ENCODE results near the gene LCN9.
"Not testable (repeated sequence)": the region's sequence is repeated elsewhere in the genome, so short reads cannot be mapped to it uniquely, and the experiment has no call there.

Gene LCN9

GRCh38 chr9:135665795-135666189 is 2.7 kb downstream of the LCN9 start:
- H3K36me3 ChIP-seq = no peaks in the 10 kb centered on the region
- H3K4me3 ChIP-seq (ENCODE audit: low read depth, low read length) = no peak overlapping the region
- H3K27me3 ChIP-seq (ENCODE audit: insufficient read depth, low read depth, severe bottlenecking) = no peaks in the 10 kb centered on the region
- DNase-seq = no peak
- H3K9me3 ChIP-seq (ENCODE audit: severe bottlenecking) = no peaks in the 10 kb centered on the region
- H3K27ac ChIP-seq = no peak overlapping the region
- TF ChIP-seq, protein P1, sequence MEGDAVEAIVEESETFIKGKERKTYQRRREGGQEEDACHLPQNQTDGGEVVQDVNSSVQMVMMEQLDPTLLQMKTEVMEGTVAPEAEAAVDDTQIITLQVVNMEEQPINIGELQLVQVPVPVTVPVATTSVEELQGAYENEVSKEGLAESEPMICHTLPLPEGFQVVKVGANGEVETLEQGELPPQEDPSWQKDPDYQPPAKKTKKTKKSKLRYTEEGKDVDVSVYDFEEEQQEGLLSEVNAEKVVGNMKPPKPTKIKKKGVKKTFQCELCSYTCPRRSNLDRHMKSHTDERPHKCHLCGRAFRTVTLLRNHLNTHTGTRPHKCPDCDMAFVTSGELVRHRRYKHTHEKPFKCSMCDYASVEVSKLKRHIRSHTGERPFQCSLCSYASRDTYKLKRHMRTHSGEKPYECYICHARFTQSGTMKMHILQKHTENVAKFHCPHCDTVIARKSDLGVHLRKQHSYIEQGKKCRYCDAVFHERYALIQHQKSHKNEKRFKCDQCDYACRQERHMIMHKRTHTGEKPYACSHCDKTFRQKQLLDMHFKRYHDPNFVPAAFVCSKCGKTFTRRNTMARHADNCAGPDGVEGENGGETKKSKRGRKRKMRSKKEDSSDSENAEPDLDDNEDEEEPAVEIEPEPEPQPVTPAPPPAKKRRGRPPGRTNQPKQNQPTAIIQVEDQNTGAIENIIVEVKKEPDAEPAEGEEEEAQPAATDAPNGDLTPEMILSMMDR (IDR thresholded peaks at IDR 0.05; ENCODE audit: low read depth, low read length) = no peak

DNA sequence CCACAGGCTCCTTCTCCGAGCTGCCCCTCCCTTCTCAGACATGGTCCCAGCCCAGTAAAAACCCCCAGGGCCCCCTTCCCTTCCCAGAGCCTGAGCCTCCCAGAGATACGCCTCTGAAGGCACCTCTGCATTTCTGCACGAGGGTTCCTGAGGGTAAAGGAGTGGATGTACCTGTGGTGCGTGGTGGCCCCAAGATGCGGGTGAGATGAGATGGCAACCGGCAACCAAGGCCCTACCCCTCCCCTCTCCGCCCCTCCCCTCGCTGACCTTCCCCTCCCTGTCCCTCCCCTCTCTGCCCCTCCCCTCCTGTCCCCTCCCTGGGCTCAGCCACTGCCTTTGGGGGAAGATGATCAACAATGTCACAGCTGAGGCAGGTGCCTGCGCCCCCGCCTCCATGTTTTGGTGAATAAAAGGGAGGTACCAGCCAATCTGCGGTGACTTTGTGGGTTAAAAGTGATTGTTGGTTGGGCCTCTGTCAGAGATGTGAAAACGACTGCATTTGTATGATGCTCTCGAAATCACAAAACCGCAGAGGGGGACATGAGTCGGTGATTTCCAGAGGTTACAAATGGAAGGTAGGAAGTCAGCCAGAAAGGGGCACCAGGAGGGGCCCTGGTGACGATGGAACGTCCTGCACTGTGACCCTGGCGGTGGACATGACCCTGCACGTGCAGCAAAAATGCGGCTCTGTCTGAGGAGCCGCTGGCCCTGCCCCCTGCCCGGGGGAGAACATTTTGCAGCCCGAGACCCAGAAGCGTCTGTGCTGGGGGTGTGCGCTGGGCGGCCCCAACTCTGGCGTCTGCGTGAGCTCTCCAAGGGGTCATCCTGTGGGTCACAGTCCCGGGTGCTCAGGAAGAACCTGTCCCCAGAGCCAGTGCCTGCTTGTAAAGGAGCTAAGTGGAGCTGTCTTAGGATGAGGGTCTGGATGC is 3.7 kb downstream of the LCN9 start:
- no peaks in the 10 kb centered on the region for H3K9me3 ChIP-seq (ENCODE audit: severe bottlenecking)
- H3K27me3 ChIP-seq (ENCODE audit: insufficient read depth, low read depth, severe bottlenecking) = no peaks in the 10 kb centered on the region
- TF ChIP-seq, protein P1 (IDR thresholded peaks at IDR 0.05; ENCODE audit: low read depth, low read length) = no peak
- no peak overlapping the region for H3K27ac ChIP-seq
- H3K36me3 ChIP-seq = no peaks in the 10 kb centered on the region
- no peak overlapping the region for H3K4me3 ChIP-seq (ENCODE audit: low read depth, low read length)
- DNase-seq = no peak

GRCh38 chr9:135667463-135668001 is 4.4 kb downstream of the LCN9 start:
- no peaks in the 10 kb centered on the region for H3K36me3 ChIP-seq
- DNase-seq = no peak
- H3K9me3 ChIP-seq (ENCODE audit: severe bottlenecking) = no peaks in the 10 kb centered on the region
- TF ChIP-seq, protein P1 (IDR thresholded peaks at IDR 0.05; ENCODE audit: low read depth, low read length) = no peak
- no peak overlapping the region for H3K27ac ChIP-seq
- H3K4me3 ChIP-seq (ENCODE audit: low read depth, low read length) = no peak overlapping the region
- H3K27me3 ChIP-seq (ENCODE audit: insufficient read depth, low read depth, severe bottlenecking) = no peaks in the 10 kb centered on the region

DNA sequence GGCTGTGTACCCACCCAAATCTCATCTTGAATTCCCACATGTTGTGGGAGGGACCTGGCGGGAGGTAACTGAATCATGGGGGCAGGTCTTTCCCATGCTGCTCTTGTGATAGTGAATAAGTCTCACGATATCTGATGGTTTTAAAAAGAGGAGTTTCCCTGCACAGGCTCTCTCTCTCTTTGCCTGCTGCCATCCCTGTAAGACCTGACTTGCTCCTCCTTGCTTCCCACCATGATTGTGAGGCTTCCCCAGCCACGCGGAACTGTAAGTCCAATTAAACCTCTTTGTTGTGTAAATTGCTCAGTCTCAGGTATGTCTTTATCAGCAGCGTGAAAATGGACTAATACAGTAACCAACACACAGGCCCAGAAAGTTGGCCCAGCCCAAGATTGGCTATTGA is 5.9 kb downstream of the LCN9 start:
- H3K9me3 ChIP-seq (ENCODE audit: severe bottlenecking); DNase-seq; H3K36me3 ChIP-seq; H3K27me3 ChIP-seq (ENCODE audit: insufficient read depth, low read depth, severe bottlenecking); H3K4me3 ChIP-seq (ENCODE audit: low read depth, low read length); H3K27ac ChIP-seq: not testable (repeated sequence)

DNA sequence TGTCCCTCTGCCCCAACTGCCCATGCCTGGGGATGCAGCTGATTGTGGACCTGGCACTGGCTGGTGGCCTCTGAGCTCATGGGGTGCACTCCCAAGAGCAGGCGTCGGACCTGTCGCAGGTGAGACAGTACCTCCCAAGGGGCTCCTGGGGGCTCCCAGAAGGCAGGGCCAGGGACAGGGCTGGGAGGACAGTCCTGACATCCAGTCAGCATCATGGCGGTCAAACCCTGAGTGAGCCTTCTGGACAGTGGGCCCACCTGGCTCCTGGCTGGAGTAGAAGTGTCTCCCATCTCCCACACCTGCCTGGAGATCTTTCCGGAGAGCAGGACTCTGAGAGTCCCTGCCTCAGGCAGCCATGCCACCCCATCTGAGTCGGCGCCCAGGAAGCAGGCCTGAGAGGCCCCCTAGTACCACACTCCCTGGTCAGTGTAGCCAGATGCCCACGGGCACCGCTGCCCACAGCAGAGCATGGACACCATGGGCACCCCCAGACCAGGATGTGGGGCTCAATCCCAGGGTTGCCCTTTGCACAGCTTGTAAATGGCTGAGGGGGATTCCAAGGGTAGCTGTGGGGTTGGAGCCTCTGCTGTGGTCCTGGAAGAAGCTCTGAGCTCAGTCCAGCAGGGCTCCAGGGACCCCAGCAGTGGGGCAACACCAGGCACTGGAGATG is 6.6 kb downstream of the LCN9 start:
- TF ChIP-seq, protein P1 (IDR thresholded peaks at IDR 0.05; ENCODE audit: low read depth, low read length) = no peak
- Histone ChIP-seq H3K9me3 (ENCODE audit: severe bottlenecking) (no peaks in the 10 kb centered on the region), H3K27ac (no peak overlapping the region), H3K27me3 (ENCODE audit: insufficient read depth, low read depth, severe bottlenecking) (no peaks in the 10 kb centered on the region), H3K36me3 (no peaks in the 10 kb centered on the region), H3K4me3 (ENCODE audit: low read depth, low read length) (no peak overlapping the region)
- DNase-seq = no peak
